K562 (cell line): ENCODE results near the gene BEST1. TPM values are rescaled to one million over a fixed set of nuclear protein-coding genes. Genes with fewer than 3 reads are reported as not detected.

ENCODE experiments used
- COPS2 ChIP-seq: fragments of 450-650 bp; conservative IDR thresholded peaks from 2 replicates; pipeline ENCODE4 v1.6.1; 2016; ENCODE audit warnings: mild to moderate bottlenecking, moderate library complexity
- DPF2 ChIP-seq: fragments of 450-650 bp; IDR thresholded peaks from 2 replicates; pipeline ENCODE4 v1.6.1; 2016
- FOXJ3 ChIP-seq: sonication (generic); formaldehyde crosslinking; IDR thresholded peaks from 2 replicates; pipeline ENCODE4 v1.4.0; 2020; ENCODE audit warnings: mild to moderate bottlenecking, missing genetic modification reagents
- GATAD2B ChIP-seq: fragments of 450-650 bp; IDR thresholded peaks from 2 replicates; pipeline ENCODE4 v1.6.1; 2017; ENCODE audit warnings: mild to moderate bottlenecking, borderline replicate concordance
- XRCC4 ChIP-seq: IDR thresholded peaks from one replicate; pipeline ENCODE4 v1.6.1; 2011; ENCODE audit not compliant: insufficient read depth, insufficient read length; ENCODE audit errors: extremely low read depth
- ZBED1 ChIP-seq: IDR thresholded peaks from 2 replicates; pipeline ENCODE4 v1.6.1; 2014
- ZNF175 ChIP-seq: fragments of 200-800 bp; sonication (Bioruptor generic); IDR thresholded peaks from 2 replicates; pipeline ENCODE4 v1.6.1; 2016; ENCODE audit warnings: low read depth, mild to moderate bottlenecking, missing genetic modification characterization, missing compliant biosample characterization
- polyA plus RNA-seq, 8 experiments: library from polyadenylated mRNA; depleted of rRNA in 4 of 8; stranded (reverse) in 5 of 8; unstranded in 3 of 8; fragments of >200 nt; fragmentation: Nextera tagmentation in 2 of 8; fragmentation: Illumina TruSeq in 1 of 8; extraction: Ambion mirVana in 2 of 8; extraction: Trizol in 1 of 8; gene quantifications; 2 replicates each; pipeline versions ENCODE4 v1.2.1 to v1.2.3, GENCODE V29; 2011 to 2014; ENCODE audit warnings: inconsistent platforms in 1 of 8, missing spikeins in 1 of 8
- total RNA-seq, 7 experiments: library from RNA; depleted of rRNA in 6 of 7; stranded (reverse); fragments of >200 nt in 6 of 7; fragmentation: Illumina TruSeq in 2 of 7; extraction: Trizol in 2 of 7; gene quantifications; 2 replicates each; pipeline versions ENCODE4 v1.2.1 to v1.2.3, GENCODE V29; 2011 to 2021; ENCODE audit warnings: low replicate concordance in 1 of 7
- TF ChIP-seq, protein P1 (sequence below): sonication (generic); IDR thresholded peaks from 2 replicates; pipeline ENCODE4 v1.6.1; 2016
- TF ChIP-seq, protein P2 (sequence below), 2 experiments: fragments of 450-650 bp; IDR thresholded peaks; 2 replicates each; pipeline ENCODE4 v1.6.1; 2018; ENCODE audit warnings: mild to moderate bottlenecking in 2 of 2, low read depth in 1 of 2; ENCODE audit not compliant: partially characterized antibody in 2 of 2
- TF ChIP-seq, protein P3 (sequence below): fragments of 450-650 bp; IDR thresholded peaks from 2 replicates; pipeline ENCODE4 v1.6.1; 2016; ENCODE audit warnings: mild to moderate bottlenecking, moderate library complexity

BEST1 gene
- total and polyA plus RNA-seq, 9 of the 15 experiments (the other 6 are each of a cell fraction or from before 2014, with no cell fraction given), result 0.07 to 1.3 (median 0.40) TPM

DNA sequence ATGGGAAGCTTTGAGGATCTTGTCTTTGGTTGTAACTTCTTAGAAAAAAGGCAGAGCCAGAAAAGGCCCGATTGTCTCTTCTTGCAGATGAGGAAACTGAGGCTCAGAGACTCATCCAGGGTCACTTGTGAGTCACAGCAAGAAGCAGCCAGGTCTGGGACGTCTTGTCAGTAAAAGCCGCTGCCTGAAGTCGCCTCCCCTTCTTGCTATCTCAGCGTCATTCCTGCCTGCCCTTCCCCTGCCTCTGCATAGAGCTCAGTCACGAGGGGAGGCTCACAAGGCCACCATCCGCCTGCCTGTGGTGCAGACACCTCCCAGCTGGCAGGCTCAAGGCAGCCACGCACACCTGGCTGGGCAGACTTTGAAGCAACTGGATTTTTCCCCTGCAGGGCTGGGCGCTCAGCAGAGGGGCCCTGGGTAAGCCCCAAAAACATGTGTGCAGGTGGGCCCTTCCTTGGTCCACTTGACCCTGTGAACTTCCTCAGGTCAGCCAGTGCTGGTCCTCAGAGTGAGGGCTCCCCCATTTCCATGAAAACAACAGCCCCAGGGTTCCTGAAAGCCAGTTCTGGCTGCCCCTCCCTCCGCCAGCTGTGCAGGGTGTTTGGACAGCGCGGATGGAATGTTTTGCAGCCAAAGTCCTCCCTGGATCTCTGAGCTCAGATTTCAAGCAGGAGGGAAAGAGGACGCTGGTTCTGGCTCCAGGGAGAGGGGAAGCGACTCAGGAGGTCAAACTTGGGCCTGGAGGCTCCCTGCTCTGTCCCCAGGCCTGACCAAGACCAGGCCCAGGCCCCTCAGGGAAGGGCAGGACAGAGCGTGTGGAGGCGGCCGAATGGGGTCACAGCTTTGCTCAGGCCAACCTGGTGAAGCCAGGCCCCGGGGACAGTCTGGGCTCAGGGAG lies 26.7 kb upstream of the BEST1 start (continued):
- TF ChIP-seq, protein P1, sequence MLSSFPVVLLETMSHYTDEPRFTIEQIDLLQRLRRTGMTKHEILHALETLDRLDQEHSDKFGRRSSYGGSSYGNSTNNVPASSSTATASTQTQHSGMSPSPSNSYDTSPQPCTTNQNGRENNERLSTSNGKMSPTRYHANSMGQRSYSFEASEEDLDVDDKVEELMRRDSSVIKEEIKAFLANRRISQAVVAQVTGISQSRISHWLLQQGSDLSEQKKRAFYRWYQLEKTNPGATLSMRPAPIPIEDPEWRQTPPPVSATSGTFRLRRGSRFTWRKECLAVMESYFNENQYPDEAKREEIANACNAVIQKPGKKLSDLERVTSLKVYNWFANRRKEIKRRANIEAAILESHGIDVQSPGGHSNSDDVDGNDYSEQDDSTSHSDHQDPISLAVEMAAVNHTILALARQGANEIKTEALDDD, result no peak
- TF ChIP-seq, protein P2, sequence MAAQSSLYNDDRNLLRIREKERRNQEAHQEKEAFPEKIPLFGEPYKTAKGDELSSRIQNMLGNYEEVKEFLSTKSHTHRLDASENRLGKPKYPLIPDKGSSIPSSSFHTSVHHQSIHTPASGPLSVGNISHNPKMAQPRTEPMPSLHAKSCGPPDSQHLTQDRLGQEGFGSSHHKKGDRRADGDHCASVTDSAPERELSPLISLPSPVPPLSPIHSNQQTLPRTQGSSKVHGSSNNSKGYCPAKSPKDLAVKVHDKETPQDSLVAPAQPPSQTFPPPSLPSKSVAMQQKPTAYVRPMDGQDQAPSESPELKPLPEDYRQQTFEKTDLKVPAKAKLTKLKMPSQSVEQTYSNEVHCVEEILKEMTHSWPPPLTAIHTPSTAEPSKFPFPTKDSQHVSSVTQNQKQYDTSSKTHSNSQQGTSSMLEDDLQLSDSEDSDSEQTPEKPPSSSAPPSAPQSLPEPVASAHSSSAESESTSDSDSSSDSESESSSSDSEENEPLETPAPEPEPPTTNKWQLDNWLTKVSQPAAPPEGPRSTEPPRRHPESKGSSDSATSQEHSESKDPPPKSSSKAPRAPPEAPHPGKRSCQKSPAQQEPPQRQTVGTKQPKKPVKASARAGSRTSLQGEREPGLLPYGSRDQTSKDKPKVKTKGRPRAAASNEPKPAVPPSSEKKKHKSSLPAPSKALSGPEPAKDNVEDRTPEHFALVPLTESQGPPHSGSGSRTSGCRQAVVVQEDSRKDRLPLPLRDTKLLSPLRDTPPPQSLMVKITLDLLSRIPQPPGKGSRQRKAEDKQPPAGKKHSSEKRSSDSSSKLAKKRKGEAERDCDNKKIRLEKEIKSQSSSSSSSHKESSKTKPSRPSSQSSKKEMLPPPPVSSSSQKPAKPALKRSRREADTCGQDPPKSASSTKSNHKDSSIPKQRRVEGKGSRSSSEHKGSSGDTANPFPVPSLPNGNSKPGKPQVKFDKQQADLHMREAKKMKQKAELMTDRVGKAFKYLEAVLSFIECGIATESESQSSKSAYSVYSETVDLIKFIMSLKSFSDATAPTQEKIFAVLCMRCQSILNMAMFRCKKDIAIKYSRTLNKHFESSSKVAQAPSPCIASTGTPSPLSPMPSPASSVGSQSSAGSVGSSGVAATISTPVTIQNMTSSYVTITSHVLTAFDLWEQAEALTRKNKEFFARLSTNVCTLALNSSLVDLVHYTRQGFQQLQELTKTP (IDR thresholded peaks at IDR 0.05; ENCODE audit: low read depth in 1 of 2, partially characterized antibody in 2 of 2), result no peak
- TF ChIP-seq XRCC4 (no peak), COPS2 (no peak), FOXJ3 (CRISPR knock-in tag) (no peak), GATAD2B (no peak), DPF2 (0 out of 2 replicates have a peak, but pooled peaks have one; percentile 12), ZBED1 (no peak), ZNF175 (CRISPR knock-in tag) (no peak)
- TF ChIP-seq, protein P3, sequence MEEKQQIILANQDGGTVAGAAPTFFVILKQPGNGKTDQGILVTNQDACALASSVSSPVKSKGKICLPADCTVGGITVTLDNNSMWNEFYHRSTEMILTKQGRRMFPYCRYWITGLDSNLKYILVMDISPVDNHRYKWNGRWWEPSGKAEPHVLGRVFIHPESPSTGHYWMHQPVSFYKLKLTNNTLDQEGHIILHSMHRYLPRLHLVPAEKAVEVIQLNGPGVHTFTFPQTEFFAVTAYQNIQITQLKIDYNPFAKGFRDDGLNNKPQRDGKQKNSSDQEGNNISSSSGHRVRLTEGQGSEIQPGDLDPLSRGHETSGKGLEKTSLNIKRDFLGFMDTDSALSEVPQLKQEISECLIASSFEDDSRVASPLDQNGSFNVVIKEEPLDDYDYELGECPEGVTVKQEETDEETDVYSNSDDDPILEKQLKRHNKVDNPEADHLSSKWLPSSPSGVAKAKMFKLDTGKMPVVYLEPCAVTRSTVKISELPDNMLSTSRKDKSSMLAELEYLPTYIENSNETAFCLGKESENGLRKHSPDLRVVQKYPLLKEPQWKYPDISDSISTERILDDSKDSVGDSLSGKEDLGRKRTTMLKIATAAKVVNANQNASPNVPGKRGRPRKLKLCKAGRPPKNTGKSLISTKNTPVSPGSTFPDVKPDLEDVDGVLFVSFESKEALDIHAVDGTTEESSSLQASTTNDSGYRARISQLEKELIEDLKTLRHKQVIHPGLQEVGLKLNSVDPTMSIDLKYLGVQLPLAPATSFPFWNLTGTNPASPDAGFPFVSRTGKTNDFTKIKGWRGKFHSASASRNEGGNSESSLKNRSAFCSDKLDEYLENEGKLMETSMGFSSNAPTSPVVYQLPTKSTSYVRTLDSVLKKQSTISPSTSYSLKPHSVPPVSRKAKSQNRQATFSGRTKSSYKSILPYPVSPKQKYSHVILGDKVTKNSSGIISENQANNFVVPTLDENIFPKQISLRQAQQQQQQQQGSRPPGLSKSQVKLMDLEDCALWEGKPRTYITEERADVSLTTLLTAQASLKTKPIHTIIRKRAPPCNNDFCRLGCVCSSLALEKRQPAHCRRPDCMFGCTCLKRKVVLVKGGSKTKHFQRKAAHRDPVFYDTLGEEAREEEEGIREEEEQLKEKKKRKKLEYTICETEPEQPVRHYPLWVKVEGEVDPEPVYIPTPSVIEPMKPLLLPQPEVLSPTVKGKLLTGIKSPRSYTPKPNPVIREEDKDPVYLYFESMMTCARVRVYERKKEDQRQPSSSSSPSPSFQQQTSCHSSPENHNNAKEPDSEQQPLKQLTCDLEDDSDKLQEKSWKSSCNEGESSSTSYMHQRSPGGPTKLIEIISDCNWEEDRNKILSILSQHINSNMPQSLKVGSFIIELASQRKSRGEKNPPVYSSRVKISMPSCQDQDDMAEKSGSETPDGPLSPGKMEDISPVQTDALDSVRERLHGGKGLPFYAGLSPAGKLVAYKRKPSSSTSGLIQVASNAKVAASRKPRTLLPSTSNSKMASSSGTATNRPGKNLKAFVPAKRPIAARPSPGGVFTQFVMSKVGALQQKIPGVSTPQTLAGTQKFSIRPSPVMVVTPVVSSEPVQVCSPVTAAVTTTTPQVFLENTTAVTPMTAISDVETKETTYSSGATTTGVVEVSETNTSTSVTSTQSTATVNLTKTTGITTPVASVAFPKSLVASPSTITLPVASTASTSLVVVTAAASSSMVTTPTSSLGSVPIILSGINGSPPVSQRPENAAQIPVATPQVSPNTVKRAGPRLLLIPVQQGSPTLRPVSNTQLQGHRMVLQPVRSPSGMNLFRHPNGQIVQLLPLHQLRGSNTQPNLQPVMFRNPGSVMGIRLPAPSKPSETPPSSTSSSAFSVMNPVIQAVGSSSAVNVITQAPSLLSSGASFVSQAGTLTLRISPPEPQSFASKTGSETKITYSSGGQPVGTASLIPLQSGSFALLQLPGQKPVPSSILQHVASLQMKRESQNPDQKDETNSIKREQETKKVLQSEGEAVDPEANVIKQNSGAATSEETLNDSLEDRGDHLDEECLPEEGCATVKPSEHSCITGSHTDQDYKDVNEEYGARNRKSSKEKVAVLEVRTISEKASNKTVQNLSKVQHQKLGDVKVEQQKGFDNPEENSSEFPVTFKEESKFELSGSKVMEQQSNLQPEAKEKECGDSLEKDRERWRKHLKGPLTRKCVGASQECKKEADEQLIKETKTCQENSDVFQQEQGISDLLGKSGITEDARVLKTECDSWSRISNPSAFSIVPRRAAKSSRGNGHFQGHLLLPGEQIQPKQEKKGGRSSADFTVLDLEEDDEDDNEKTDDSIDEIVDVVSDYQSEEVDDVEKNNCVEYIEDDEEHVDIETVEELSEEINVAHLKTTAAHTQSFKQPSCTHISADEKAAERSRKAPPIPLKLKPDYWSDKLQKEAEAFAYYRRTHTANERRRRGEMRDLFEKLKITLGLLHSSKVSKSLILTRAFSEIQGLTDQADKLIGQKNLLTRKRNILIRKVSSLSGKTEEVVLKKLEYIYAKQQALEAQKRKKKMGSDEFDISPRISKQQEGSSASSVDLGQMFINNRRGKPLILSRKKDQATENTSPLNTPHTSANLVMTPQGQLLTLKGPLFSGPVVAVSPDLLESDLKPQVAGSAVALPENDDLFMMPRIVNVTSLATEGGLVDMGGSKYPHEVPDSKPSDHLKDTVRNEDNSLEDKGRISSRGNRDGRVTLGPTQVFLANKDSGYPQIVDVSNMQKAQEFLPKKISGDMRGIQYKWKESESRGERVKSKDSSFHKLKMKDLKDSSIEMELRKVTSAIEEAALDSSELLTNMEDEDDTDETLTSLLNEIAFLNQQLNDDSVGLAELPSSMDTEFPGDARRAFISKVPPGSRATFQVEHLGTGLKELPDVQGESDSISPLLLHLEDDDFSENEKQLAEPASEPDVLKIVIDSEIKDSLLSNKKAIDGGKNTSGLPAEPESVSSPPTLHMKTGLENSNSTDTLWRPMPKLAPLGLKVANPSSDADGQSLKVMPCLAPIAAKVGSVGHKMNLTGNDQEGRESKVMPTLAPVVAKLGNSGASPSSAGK, result peak; percentile 41; the same call in 1 of the 2 replicates
